Measurements from ENCODE around the gene NOX3. TPM values are rescaled to one million over a fixed set of nuclear protein-coding genes. Genes with fewer than 3 reads are reported as not detected.

The NOX3 gene
- total and polyA plus RNA-seq, 2 donors (not counting 1 experiment from before 2014, with no cell fraction given), result not detected

DNA sequence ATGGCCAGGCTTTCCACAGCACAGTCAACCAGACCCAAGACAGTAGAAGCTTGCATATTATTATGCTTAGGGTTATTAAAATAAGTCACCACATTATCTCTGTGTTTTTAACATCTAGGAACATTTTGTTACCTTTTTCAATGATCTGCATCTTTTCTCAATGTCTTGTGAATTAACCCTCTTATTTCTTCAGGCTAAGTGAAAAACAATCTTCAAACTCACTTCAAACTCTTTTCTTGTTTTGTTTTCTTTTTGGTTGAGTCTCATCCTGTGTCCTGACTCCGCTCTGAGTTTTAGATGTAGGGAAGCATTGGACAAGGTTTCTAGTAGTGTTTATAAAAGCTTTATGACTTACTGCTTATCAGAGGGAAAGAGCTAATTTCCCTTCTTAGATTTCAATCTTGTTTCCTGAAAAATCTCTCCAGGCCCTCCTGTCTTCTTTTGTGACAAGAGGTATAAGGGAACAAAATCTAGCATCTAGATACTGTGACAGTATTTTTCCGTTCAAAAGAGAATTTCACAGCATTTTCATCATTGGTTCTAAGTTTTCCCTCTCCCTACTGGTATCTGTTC is 26.2 kb downstream of the NOX3 start:
- no peaks in the 10 kb centered on the region for H3K9me3 Mint-ChIP-seq (ENCODE audit: insufficient read depth)
- no peak overlapping the region for H3K4me2 ChIP-seq (replicated peaks; ENCODE audit: low read depth, low read length, poor library complexity, severe bottlenecking)
- H3K9ac ChIP-seq (ENCODE audit: low read length), result no peak overlapping the region
- no peak overlapping the region for H2AFZ ChIP-seq (ENCODE audit: insufficient read depth, low read depth, low read length, poor library complexity, severe bottlenecking)
- no peak overlapping the region for H3K4me3 ChIP-seq (ENCODE audit: control extremely low read depth in 1 of 5, extremely low read depth in 1 of 5, insufficient read depth in 1 of 5, low read depth in 2 of 5, low read length in 4 of 5)
- ChIA-PET POLR2A (no interaction called here), CTCF (interaction anchor here (1.0 kb wide), 1 partner anchor 102 kb away, joined by 4 read pairs; no protein-coding TSS in a partner anchor)
- no peak overlapping the region for H3K4me3 Mint-ChIP-seq
- H3K27ac Mint-ChIP-seq, result no peak overlapping the region
- no CpG with 5 or more reads among the region's 2 CpGs for WGBS (ENCODE audit: insufficient coverage)
- DNase-seq, result no peak
- H3K36me3 ChIP-seq (replicated peaks in 1 of 2; ENCODE audit: control extremely low read depth in 1 of 2, control insufficient read depth in 1 of 2, extremely low read depth in 1 of 2, insufficient read depth in 2 of 2, low read length in 1 of 2), result no peaks in the 10 kb centered on the region
- no peak overlapping the region for H3K27ac ChIP-seq (ENCODE audit: low read length in 2 of 2)
- H3K27me3 Mint-ChIP-seq, result no peaks in the 10 kb centered on the region
- no peak for ATAC-seq (ENCODE audit: low read depth)
- no peaks in the 10 kb centered on the region for H4K20me1 ChIP-seq (ENCODE audit: control insufficient read depth, insufficient read depth, low read length, poor library complexity, severe bottlenecking)
- H3K79me2 ChIP-seq (ENCODE audit: control insufficient read depth, insufficient read depth, low read length), result no peaks in the 10 kb centered on the region
- no peaks in the 10 kb centered on the region for H3K27me3 ChIP-seq (replicated peaks in 1 of 4; ENCODE audit: control extremely low read depth in 1 of 4, control insufficient read depth in 3 of 4, insufficient read depth in 4 of 4, low read length in 3 of 4)
- no peaks in the 10 kb centered on the region for H3K9me3 ChIP-seq (ENCODE audit: control extremely low read depth in 1 of 3, control insufficient read depth in 2 of 3, insufficient read depth in 1 of 3, low read length in 2 of 3)
- intact Hi-C loops (cut with micrococcal nuclease), result no loop called here
- TF ChIP-seq, protein P1, sequence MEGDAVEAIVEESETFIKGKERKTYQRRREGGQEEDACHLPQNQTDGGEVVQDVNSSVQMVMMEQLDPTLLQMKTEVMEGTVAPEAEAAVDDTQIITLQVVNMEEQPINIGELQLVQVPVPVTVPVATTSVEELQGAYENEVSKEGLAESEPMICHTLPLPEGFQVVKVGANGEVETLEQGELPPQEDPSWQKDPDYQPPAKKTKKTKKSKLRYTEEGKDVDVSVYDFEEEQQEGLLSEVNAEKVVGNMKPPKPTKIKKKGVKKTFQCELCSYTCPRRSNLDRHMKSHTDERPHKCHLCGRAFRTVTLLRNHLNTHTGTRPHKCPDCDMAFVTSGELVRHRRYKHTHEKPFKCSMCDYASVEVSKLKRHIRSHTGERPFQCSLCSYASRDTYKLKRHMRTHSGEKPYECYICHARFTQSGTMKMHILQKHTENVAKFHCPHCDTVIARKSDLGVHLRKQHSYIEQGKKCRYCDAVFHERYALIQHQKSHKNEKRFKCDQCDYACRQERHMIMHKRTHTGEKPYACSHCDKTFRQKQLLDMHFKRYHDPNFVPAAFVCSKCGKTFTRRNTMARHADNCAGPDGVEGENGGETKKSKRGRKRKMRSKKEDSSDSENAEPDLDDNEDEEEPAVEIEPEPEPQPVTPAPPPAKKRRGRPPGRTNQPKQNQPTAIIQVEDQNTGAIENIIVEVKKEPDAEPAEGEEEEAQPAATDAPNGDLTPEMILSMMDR (IDR thresholded peaks at IDR 0.05), result no peak
- TF ChIP-seq EZH2 (IDR thresholded peaks at IDR 0.05; ENCODE audit: borderline replicate concordance, insufficient read depth, low read depth, low read length, poor library complexity, severe bottlenecking), result no peak
- H3K4me1 Mint-ChIP-seq, result no peaks in the 10 kb centered on the region
- H3K4me1 ChIP-seq (ENCODE audit: control insufficient read depth in 2 of 2, insufficient read depth in 2 of 2, low read length in 2 of 2), result no peaks in the 10 kb centered on the region

DNA sequence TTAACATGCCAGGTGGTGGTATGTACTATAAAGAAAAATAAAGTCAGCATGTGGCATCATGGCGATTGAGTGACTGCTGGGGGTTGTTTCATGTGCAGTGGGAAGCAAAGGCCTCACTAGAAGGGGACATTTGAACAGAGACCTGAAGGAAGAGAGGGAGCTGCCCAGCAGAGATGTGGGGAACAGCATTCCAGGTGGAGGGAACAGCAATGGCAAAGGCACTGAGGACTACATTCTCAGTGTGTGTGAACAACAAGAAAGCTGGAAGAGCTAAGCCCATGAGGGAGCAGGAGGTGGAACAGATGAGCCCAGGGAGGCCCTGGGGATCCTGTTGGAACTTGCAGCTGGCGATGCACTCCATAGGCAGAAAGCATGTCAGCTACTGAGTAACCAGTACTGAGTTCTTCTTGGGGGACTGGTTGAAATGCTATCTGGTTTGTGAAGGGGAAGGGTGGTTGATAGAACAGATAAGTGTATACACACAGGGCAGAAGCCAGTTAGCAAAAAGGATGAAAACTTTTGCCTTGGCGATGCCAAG is 29.2 kb downstream of the NOX3 start:
- H3K9me3 Mint-ChIP-seq (ENCODE audit: insufficient read depth), result no peaks in the 10 kb centered on the region
- ChIA-PET POLR2A (interaction anchor here (0.6 kb wide), 1 partner anchor 111 kb away, joined by 5 read pairs; no protein-coding TSS in a partner anchor), CTCF (no interaction called here)
- Histone ChIP-seq H2AFZ (ENCODE audit: insufficient read depth, low read depth, low read length, poor library complexity, severe bottlenecking) (no peak overlapping the region), H3K4me1 (ENCODE audit: control insufficient read depth in 2 of 2, insufficient read depth in 2 of 2, low read length in 2 of 2) (peaks cover 4% of the 10 kb centered on the region in 2 donors), H4K20me1 (ENCODE audit: control insufficient read depth, insufficient read depth, low read length, poor library complexity, severe bottlenecking) (no peaks in the 10 kb centered on the region), H3K27me3 (replicated peaks in 1 of 4; ENCODE audit: control extremely low read depth in 1 of 4, control insufficient read depth in 3 of 4, insufficient read depth in 4 of 4, low read length in 3 of 4) (no peaks in the 10 kb centered on the region), H3K9me3 (ENCODE audit: control extremely low read depth in 1 of 3, control insufficient read depth in 2 of 3, insufficient read depth in 1 of 3, low read length in 2 of 3) (peaks cover 0 to 1% (median 0%) of the 10 kb centered on the region in 3 donors), H3K4me2 (replicated peaks; ENCODE audit: low read depth, low read length, poor library complexity, severe bottlenecking) (no peak overlapping the region), H3K9ac (ENCODE audit: low read length) (no peak overlapping the region), H3K36me3 (replicated peaks in 1 of 2; ENCODE audit: control extremely low read depth in 1 of 2, control insufficient read depth in 1 of 2, extremely low read depth in 1 of 2, insufficient read depth in 2 of 2, low read length in 1 of 2) (no peaks in the 10 kb centered on the region), H3K79me2 (ENCODE audit: control insufficient read depth, insufficient read depth, low read length) (no peaks in the 10 kb centered on the region), H3K27ac (ENCODE audit: low read length in 2 of 2) (no peak overlapping the region), H3K4me3 (ENCODE audit: control extremely low read depth in 1 of 5, extremely low read depth in 1 of 5, insufficient read depth in 1 of 5, low read depth in 2 of 5, low read length in 4 of 5) (no peak overlapping the region)
- no peaks in the 10 kb centered on the region for H3K27me3 Mint-ChIP-seq
- no peak for ATAC-seq (ENCODE audit: low read depth)
- DNase-seq, result no peak
- H3K4me1 Mint-ChIP-seq, result peaks cover 6% of the 10 kb centered on the region
- H3K4me3 Mint-ChIP-seq, result no peak overlapping the region
- H3K27ac Mint-ChIP-seq, result no peak overlapping the region
- intact Hi-C loops (cut with micrococcal nuclease), result no loop called here
- 100% methylated on average over 3 of the region's 3 CpGs for WGBS (ENCODE audit: insufficient coverage)
- TF ChIP-seq EZH2 (IDR thresholded peaks at IDR 0.05; ENCODE audit: borderline replicate concordance, insufficient read depth, low read depth, low read length, poor library complexity, severe bottlenecking), result no peak
- TF ChIP-seq, protein P1 (IDR thresholded peaks at IDR 0.05), result no peak

Measured in B cell (primary cell).